ENCODE results near the gene EVC. TPM values are rescaled to one million over a fixed set of nuclear protein-coding genes. Genes with fewer than 3 reads are reported as not detected.

Gene EVC
- total and polyA plus RNA-seq, 2 of the 8 experiments (the other 6 are each of a cell fraction or from before 2014, with no cell fraction given), result 2.6 to 9.8 TPM

DNA sequence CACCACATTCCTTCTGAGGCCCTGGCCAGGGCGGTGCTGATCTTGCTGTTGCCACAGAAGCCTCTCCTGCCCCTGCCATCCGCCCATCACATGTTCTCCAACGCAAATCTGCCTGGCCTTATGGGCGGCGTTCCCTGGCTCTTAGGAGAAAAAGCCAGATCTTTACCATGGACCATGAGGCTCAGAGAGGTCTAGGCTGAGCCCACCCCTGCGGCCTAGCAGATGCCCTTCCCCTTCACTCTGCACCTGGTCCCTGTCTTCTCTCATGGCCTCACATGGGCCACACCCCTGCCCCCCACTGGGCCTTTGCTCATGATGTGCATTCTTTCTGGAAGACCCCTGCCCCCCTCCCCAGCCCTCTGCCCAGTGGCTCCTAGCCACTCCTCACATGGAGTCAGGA, 103.4 kb downstream of the EVC start:
- Histone ChIP-seq H4K91ac (replicated peaks; ENCODE audit: insufficient read length, low read length) (no peak overlapping the region), H3K4me1 (replicated peaks in 1 of 4; ENCODE audit: control insufficient read depth in 3 of 4, insufficient read depth in 4 of 4, low read length in 3 of 4) (no peaks in the 10 kb centered on the region; a peak in 1 of 7 replicates), H3K27me3 (replicated peaks in 1 of 4; ENCODE audit: control insufficient read depth in 3 of 4, extremely low read depth in 1 of 4, insufficient read depth in 3 of 4, low read length in 3 of 4) (no peaks in the 10 kb centered on the region; a peak in 1 of 7 replicates), H4K5ac (ENCODE audit: insufficient read length, low read depth, low read length) (no peak overlapping the region), H3K56ac (replicated peaks; ENCODE audit: insufficient read length, low read depth, low read length) (no peak overlapping the region), H2AFZ (ENCODE audit: low read length) (no peak overlapping the region), H3K79me2 (ENCODE audit: control insufficient read depth in 1 of 2, insufficient read depth in 2 of 2, low read length in 2 of 2) (no peaks in the 10 kb centered on the region), H3K23ac (ENCODE audit: insufficient read length) (no peak overlapping the region), H3K14ac (ENCODE audit: insufficient read length) (no peak overlapping the region), H2BK120ac (replicated peaks; ENCODE audit: low read depth, low read length) (no peak overlapping the region), H3K79me1 (ENCODE audit: low read depth, low read length) (peaks cover 3% of the 10 kb centered on the region; the same call in 1 of the 2 replicates), H2BK15ac (ENCODE audit: low read length) (no peak overlapping the region), H3K4ac (replicated peaks; ENCODE audit: insufficient read length, low read depth, low read length) (no peak overlapping the region), H4K8ac (ENCODE audit: extremely low read depth, insufficient read depth, low read length) (no peak overlapping the region), H3K23me2 (ENCODE audit: low read depth, low read length) (no peaks in the 10 kb centered on the region), H3K36me3 (ENCODE audit: control insufficient read depth in 2 of 4, insufficient read depth in 4 of 4, low read length in 3 of 4) (peaks cover 2 to 21% (median 7%) of the 10 kb centered on the region in 4 experiments; a peak in 5 of 8 replicates), H3K18ac (ENCODE audit: extremely low read depth, low read length) (no peak overlapping the region), H3K4me2 (ENCODE audit: insufficient read depth in 1 of 2, low read depth in 2 of 2, low read length in 2 of 2) (no peak overlapping the region), H2BK12ac (ENCODE audit: low read depth, low read length) (no peak overlapping the region), H3K9ac (replicated peaks in 1 of 4; ENCODE audit: extremely low read depth in 1 of 4, low read depth in 3 of 4, low read length in 3 of 4) (no peak overlapping the region), H3K4me3 (ENCODE audit: extremely low read depth in 1 of 4, insufficient read depth in 2 of 4, low read depth in 3 of 4, low read length in 4 of 4) (no peak overlapping the region), H3K9me3 (ENCODE audit: insufficient read depth in 2 of 2, low read depth in 1 of 2, low read length in 1 of 2) (no peaks in the 10 kb centered on the region), H3K27ac (ENCODE audit: low read depth, low read length) (no peak overlapping the region), H2BK20ac (ENCODE audit: low read length) (no peak overlapping the region), H2BK5ac (ENCODE audit: low read depth, low read length) (no peak overlapping the region), H2AK5ac (ENCODE audit: low read depth, low read length) (no peak overlapping the region), H4K20me1 (replicated peaks in 1 of 2; ENCODE audit: control insufficient read depth in 1 of 2, insufficient read depth in 2 of 2, low read length in 2 of 2) (peaks cover 0 to 7% of the 10 kb centered on the region in 2 experiments)
- WGBS, 2 experiments (ENCODE audit: extremely low coverage in 1 of 2, insufficient coverage in 1 of 2, insufficient read length in 1 of 2, insufficient replicate concordance in 2 of 2, low coverage in 1 of 2, low lambda C conversion rate in 2 of 2, missing lambda C conversion rate in 1 of 2), result 95% methylated on average over 6 of the region's 6 CpGs; no CpG with 5 or more reads in 1 of the 2 experiments
- POLR2A ChIA-PET (ENCODE audit: partially characterized antibody), result no interaction called here
- CTCF ChIA-PET (ENCODE audit: partially characterized antibody), result interaction anchor here (2.5 to 2.6 kb wide), 2 partner anchors 9 to 11 kb away, joined by 23 to 36 read pairs; no protein-coding TSS in a partner anchor
- FAIRE-seq, result no peak
- DNase-seq (ENCODE audit: low read depth in 1 of 2, low spot score in 2 of 2), result no peak
- TF ChIP-seq POLR2A (IDR thresholded peaks at IDR 0.05; ENCODE audit: control extremely low read depth in 1 of 2, low read depth in 2 of 2, low read length in 2 of 2), result 0 out of 3 replicates have a peak, but pooled peaks of 1 of the 2 experiments have one; percentile 20
- TF ChIP-seq, protein P1, sequence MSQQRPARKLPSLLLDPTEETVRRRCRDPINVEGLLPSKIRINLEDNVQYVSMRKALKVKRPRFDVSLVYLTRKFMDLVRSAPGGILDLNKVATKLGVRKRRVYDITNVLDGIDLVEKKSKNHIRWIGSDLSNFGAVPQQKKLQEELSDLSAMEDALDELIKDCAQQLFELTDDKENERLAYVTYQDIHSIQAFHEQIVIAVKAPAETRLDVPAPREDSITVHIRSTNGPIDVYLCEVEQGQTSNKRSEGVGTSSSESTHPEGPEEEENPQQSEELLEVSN (IDR thresholded peaks at IDR 0.05), result no peak
- no peak for TF ChIP-seq EGR1 (IDR thresholded peaks at IDR 0.05; ENCODE audit: borderline replicate concordance, low read depth, low read length)
- 0 out of 2 replicates have a peak, but pooled peaks have one; percentile 14 for TF ChIP-seq POLR2AphosphoS5 (IDR thresholded peaks at IDR 0.05; ENCODE audit: low read depth, low read length)

Measured in H1 (cell line).